ENCODE data around the gene PIH1D2. TPM values are rescaled to one million over a fixed set of nuclear protein-coding genes. Genes with fewer than 3 reads are reported as not detected.
"Not testable (repeated sequence)": the region's sequence is repeated elsewhere in the genome, so short reads cannot be mapped to it uniquely, and the experiment has no call there.

Gene PIH1D2, protein sequence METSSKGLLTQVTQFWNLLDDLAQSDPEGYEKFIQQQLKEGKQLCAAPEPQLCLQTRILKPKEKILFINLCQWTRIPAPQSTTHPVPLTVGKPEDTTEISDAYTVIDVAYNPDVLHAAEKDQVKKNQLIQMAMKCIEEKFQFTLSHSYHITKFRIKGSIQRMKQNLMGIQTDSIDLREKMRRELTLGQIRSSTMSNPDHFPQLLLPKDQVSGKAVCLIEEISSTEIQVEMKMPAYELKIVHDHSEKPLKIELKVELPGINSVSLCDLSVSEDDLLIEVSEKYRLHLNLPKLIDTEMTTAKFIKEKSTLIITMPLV
- 10 to 100 TPM in 3 of 4 donors, 1 to 10 TPM in 1; 1.9 to 11.6 (median 10.4) TPM for polyA plus RNA-seq (ENCODE audit: insufficient read length in 4 of 4)

- DNase-seq (ENCODE audit: low read depth in 4 of 4, low spot score in 3 of 4) = peak; percentile 68 to 83 (median 81)
Observed at GRCh38 chr11:112073941-112074811, at the start of gene PIH1D2, which contains the start of gene NKAPD1. TSS of gene PIH1D2 (minus strand) at chr11:112074017. CDS start at chr11:112073174, 843 bp downstream. TSS of gene NKAPD1 (plus strand) at chr11:112074299. CDS start at chr11:112075575, 1,276 bp downstream.

GRCh38 chr11:112123129-112123528 lies 49.3 kb upstream of the PIH1D2 start:
- DNase-seq (ENCODE audit: low read depth in 4 of 4, low spot score in 3 of 4) = no peak

DNA sequence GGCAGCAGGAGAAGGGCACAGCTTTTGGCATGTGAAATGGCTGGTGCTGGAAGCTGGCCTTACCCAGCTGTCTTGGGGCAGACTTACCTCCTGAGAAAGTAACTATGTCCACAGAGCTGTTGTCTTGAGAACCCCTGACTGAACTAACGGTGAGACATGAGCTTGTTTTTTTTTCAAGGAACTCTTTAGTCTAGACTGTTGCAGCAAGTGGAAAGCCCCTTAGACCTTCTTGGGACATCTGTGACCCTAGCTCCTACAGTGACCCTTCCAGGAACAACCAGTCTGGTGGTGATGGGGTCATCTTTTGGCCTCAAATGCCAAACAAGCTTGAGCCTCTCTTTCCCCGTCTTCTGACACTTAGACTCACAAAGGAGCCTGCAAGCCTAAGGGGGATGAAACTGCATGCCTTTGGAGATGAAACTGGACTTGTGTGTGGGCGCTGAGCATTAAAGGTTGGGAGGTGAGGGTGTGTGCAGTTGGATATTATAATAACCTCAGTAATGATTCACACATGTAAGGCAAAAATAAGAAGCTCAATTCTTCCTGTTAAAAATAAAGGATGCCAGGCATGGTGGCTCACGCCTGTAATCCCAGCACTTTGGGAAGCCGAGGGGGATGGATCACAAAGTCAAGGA lies 48.3 kb upstream of the PIH1D2 start:
- DNase-seq (ENCODE audit: low read depth in 4 of 4, low spot score in 3 of 4) = no peak

- DNase-seq (ENCODE audit: low read depth in 4 of 4, low spot score in 3 of 4) = no peak
Observed at GRCh38 chr11:112118176-112118575, 44.4 kb upstream of the PIH1D2 start.

DNA sequence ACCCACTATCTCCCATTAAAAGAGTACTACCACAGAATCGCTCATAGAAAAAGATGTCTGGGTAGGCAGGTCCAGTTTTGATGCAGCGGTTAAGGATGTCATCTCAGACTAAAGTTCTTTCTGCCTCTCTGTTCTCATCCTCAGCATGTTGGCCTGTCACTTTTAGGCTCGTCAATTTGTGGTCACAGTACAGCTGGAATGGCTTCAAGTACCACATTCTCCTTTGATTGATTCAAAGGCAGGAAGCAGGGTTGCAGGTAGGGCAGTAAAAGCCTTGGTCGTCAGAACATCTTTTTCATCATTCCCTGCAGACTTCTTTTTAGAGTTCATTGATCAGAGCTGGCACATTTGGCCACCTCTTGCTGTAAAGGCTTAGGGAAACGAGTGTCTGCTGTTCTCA lies 41.6 kb upstream of the PIH1D2 start:
- DNase-seq (ENCODE audit: low read depth in 4 of 4, low spot score in 3 of 4) = no peak

DNA sequence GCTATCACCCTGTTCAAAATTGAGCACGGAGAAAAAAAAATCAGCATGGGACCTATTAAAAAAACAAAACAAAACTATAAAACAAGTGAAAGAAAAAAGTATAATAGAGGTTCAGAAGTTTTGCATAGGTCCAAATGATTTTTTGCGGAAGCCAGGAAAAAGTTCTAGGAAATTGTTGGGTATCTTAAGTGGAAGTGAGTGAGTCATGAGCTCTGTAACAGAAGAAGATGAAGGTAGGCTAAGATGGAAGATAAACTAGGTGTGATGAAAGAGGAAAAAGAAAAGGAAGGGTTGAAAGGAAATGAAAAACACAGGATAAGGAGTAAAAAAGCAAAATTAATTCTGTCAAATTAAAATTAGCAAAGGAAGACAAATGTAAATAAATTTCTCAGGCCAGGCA lies 40.6 kb upstream of the PIH1D2 start:
- no peak for DNase-seq (ENCODE audit: low read depth in 4 of 4, low spot score in 3 of 4)

DNA sequence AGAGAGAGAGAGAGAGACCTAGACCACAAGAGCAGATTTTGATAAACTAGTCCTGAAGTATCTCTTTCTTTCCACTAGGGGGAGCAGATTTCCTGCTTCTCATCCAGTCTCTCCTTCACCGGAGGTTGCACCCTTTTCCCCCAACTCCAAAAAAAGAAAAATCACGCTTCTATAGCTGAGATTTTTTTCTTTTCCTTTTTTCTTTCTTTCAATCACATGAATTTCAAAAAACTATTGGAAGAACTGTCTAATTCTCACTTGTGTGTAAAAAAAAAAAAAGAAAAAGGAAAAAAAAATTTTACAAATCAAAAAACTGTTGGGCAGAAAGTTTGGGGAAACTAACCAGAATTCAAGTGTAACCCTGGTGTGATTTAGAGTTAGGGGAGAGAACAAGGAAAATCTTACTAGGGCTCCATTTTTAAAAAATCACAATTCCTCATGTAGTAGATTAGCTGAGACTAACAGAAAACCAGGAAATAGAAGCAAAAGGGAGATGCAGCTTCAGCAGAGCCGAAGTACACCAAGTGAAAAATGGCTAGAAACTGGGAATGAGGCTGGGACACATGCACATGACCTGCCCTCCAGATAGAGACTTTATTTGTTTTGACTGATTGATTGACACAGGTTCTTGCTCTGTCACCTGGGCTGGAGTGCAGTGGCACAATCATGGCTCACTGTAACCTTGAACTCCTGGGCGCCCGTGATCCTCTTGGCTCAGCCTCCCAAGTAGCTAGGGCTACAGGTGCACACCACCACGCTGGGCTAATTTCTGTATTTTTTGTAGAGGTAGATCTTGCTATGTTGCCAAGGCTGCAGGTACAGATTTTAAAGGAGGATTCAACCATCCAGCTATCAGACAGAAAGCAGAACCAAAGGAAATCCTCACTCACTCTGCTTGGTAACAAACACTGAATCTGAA lies 40.0 kb upstream of the PIH1D2 start:
- DNase-seq (ENCODE audit: low read depth in 4 of 4, low spot score in 3 of 4) = peak in 2 of 4 donors; percentile 12 to 27

GRCh38 chr11:112106070-112106469 lies 32.3 kb upstream of the PIH1D2 start:
- DNase-seq (ENCODE audit: low read depth in 4 of 4, low spot score in 3 of 4) = no peak

- no peak for DNase-seq (ENCODE audit: low read depth in 4 of 4, low spot score in 3 of 4)
Observed at GRCh38 chr11:112103446-112103845, 29.6 kb upstream of the PIH1D2 start.

- DNase-seq (ENCODE audit: low read depth in 4 of 4, low spot score in 3 of 4) = no peak
Observed at GRCh38 chr11:112100462-112100861, 26.6 kb upstream of the PIH1D2 start.

DNA sequence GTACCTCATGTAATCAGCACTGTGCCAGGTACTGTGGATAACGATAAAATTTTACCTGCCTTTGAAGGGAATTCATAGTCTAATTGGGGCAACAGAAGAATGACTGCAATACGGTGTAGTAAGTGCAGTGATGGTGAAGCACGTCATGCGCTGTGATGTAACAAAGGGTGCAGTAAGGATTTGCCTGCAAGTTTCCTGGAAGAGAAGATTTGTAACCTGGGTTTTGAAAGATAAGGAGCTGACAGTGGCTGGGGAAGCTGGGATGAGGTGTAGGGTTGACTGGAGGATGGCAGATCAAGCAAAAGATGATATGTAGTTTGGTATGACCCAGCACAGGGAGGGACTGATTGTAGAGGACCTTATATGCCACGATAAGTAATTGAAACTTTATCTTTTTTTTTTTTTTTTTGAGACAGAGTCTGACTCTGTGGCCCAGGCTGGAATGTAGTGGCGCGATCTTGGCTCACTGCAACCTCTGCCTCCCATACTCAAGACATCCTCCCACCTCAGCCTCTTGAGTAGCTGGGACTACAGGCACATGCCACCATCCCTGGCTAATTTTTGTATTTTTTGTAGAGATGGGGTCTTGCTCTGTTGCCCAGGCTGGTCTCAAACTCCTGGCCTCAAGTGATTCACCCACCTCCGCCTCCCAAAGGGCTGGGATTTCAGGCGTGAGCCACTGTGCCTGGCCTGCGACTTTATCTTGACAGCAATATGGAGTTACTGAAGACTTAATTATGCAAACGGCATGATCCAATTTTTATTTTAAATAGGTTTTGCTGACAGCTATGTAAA lies 24.1 kb upstream of the PIH1D2 start:
- no peak for DNase-seq (ENCODE audit: low read depth in 4 of 4, low spot score in 3 of 4)

DNA sequence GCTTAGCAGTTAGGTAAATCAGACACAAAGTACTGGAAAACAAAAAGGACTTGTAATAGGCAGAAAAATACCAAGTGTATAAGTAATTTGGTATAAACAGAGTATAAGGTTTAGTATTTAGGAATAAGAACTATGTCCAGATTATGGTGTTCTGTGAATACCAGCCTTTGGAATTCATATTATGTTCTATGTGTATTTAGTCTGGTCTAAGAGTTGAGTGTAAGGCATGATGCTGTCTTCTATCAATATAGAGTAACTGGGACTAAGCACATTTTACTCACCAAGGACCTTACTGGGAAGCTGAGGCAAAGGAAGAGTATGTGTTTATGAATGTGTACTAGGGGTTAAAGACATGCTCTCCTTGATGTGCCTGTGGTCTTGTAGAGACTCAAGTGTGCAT lies 22.4 kb upstream of the PIH1D2 start:
- DNase-seq (ENCODE audit: low read depth in 4 of 4, low spot score in 3 of 4) = no peak

- not testable (repeated sequence) for DNase-seq (ENCODE audit: low read depth in 4 of 4, low spot score in 3 of 4)
Observed at GRCh38 chr11:112095302-112095701, 21.5 kb upstream of the PIH1D2 start.

- no peak for DNase-seq (ENCODE audit: low read depth in 4 of 4, low spot score in 3 of 4)
Observed at GRCh38 chr11:112087212-112087611, 13.4 kb upstream of the PIH1D2 start.

DNA sequence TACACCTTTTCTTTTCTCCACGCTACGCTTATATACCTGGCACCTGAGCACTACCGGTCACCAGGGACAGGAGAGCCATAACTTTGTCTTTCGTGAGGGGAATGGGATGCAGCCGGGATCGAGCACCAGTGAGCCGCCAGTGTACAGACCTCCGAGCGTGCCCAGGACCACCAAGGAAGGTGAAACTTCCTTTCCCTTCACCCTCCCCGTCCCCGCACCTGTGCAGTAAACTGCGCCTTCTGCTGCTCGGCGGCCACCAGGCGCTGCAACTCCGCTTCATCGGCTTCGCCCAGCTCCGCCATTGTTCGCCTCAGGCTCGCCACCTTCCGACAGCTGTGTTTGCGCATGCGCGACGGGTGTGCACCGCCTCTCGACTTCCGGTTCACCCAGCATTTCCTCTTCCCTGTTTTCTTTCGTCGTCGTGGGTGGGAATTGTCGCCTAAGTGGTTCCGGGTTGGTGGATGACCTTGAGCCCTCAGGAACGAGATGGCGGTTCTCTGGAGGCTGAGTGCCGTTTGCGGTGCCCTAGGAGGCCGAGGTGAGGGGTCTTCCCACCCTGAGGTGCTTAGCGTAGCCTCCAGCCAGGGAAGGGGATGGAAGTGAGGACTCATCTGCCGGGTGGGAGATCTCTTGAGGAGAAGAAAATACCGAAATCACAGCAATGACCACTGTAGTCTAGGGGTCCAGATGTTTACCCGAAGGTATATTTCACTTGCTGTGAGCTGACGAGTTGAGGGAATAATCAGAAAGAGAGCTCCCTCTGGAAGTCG lies 12.8 kb upstream of the PIH1D2 start, which contains the start of the genes SDHD and TIMM8B:
Gene SDHD, plus strand, starts transcription at position 452 of the 770 bp plus-strand sequence. Its CDS starts 35 bp downstream, at position 487.
Gene TIMM8B, minus strand, starts transcription at position 335 of the 770 bp plus-strand sequence. Its CDS starts 33 bp downstream, at position 302.
- peak; percentile 90 to 97 (median 96) for DNase-seq (ENCODE audit: low read depth in 4 of 4, low spot score in 3 of 4)

GRCh38 chr11:112085822-112086421 lies 12.1 kb upstream of the PIH1D2 start:
- peak in 1 of 4 donors; percentile 6 for DNase-seq (ENCODE audit: low read depth in 4 of 4, low spot score in 3 of 4)

DNA sequence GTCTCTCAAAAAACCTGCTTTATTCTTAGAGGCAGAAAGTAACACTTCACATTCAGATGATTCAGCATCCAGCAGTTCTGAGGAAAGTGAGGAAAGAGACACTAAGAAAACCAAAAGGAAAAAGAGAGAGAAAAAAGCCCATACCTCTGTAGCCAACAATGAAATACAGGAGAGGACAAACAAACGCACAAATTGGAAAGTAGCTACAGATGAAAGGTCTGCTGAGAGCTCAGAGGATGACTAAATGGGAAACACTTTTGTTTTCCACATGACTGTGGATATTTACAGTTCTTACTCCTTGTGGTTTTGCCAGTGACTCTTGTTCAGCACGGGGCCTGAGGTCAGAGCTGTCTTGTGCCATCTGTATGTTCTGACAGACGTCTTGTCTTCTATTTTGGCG lies 8.9 kb upstream of the PIH1D2 start:
- no peak for DNase-seq (ENCODE audit: low read depth in 4 of 4, low spot score in 3 of 4)

- DNase-seq (ENCODE audit: low read depth in 4 of 4, low spot score in 3 of 4) = no peak
Observed at GRCh38 chr11:112062923-112063322, 10.9 kb downstream of the PIH1D2 start.

Measured in left renal pelvis (tissue), 4 donors.